ENCODE results near the gene NTSR1. TPM values are rescaled to one million over a fixed set of nuclear protein-coding genes. Genes with fewer than 3 reads are reported as not detected.

The NTSR1 gene
- total RNA-seq, 6 experiments from 2014 or later: 0.04 to 0.74 (median 0.09) TPM; not detected in 2

GRCh38 chr20:62754122-62754990, 45.7 kb downstream of the NTSR1 start:
- no peaks in the 10 kb centered on the region for H3K4me1 ChIP-seq
- no peak overlapping the region for H3K4me3 ChIP-seq
- H3K36me3 ChIP-seq: no peaks in the 10 kb centered on the region
- intact Hi-C loops (cut with DNase I): no loop called here
- WGBS (ENCODE audit: insufficient coverage, low coverage, low lambda C conversion rate, missing lambda C conversion rate): 75% methylated on average over 14 of the region's 31 CpGs
- H3K27ac ChIP-seq: no peak overlapping the region
- DNase-seq (peak in 2 of 3 donors; percentile 10 to 49), ATAC-seq (no peak)
- no peaks in the 10 kb centered on the region for H3K27me3 ChIP-seq
- TF ChIP-seq CTCF (IDR thresholded peaks at IDR 0.05) (no peak), POLR2A (IDR thresholded peaks at IDR 0.05) (no peak)
- H3K9me3 ChIP-seq: no peaks in the 10 kb centered on the region

GRCh38 chr20:62754991-62755356, 46.3 kb downstream of the NTSR1 start:
- intact Hi-C loops (cut with DNase I): no loop called here
- no peaks in the 10 kb centered on the region for H3K36me3 ChIP-seq
- DNase-seq (no peak), ATAC-seq (no peak)
- H3K27ac ChIP-seq: no peak overlapping the region
- no peaks in the 10 kb centered on the region for H3K4me1 ChIP-seq
- no peaks in the 10 kb centered on the region for H3K9me3 ChIP-seq
- 33% methylated on average over 1 of the region's 1 CpG for WGBS (ENCODE audit: insufficient coverage, low coverage, low lambda C conversion rate, missing lambda C conversion rate)
- no peaks in the 10 kb centered on the region for H3K27me3 ChIP-seq
- no peak for TF ChIP-seq POLR2A (IDR thresholded peaks at IDR 0.05)
- no peak for TF ChIP-seq CTCF (IDR thresholded peaks at IDR 0.05)
- H3K4me3 ChIP-seq: no peak overlapping the region

- Histone ChIP-seq H3K9me3 (no peaks in the 10 kb centered on the region), H3K27me3 (no peaks in the 10 kb centered on the region), H3K36me3 (no peaks in the 10 kb centered on the region), H3K4me3 (no peak overlapping the region), H3K27ac (no peak overlapping the region), H3K4me1 (no peaks in the 10 kb centered on the region)
- TF ChIP-seq POLR2A (IDR thresholded peaks at IDR 0.05) (no peak), CTCF (IDR thresholded peaks at IDR 0.05) (no peak)
- intact Hi-C loops (cut with DNase I): no loop called here
- 39% methylated on average over 5 of the region's 10 CpGs for WGBS (ENCODE audit: insufficient coverage, low coverage, low lambda C conversion rate, missing lambda C conversion rate)
- peak in 2 of 3 donors; percentile 15 to 52 for DNase-seq
- ATAC-seq: peak in 3 of 4 donors; percentile 42 to 68 (median 59)
Measured at GRCh38 chr20:62755817-62756724, 47.4 kb downstream of the NTSR1 start.

- 73% methylated on average over 7 of the region's 16 CpGs for WGBS (ENCODE audit: insufficient coverage, low coverage, low lambda C conversion rate, missing lambda C conversion rate)
- no peak for TF ChIP-seq POLR2A (IDR thresholded peaks at IDR 0.05)
- TF ChIP-seq CTCF (IDR thresholded peaks at IDR 0.05): no peak
- H3K4me3 ChIP-seq: no peak overlapping the region
- H3K27ac ChIP-seq: no peak overlapping the region
- intact Hi-C loops (cut with DNase I): no loop called here
- peak in 1 of 3 donors; percentile 26 for DNase-seq
- no peak for ATAC-seq
- no peaks in the 10 kb centered on the region for H3K9me3 ChIP-seq
- H3K4me1 ChIP-seq: no peaks in the 10 kb centered on the region
- no peaks in the 10 kb centered on the region for H3K27me3 ChIP-seq
- H3K36me3 ChIP-seq: no peaks in the 10 kb centered on the region
Measured at GRCh38 chr20:62758226-62758912, 49.7 kb downstream of the NTSR1 start.

Measured in right lobe of liver (tissue), 6 donors.